Measurements from ENCODE around the gene TCF12.
"Not testable (repeated sequence)": the region's sequence is repeated elsewhere in the genome, so short reads cannot be mapped to it uniquely, and the experiment has no call there.

The TCF12 gene

GRCh38 chr15:56916825-56917477 is 1.5 kb upstream of the TCF12 start:
- no peak for DNase-seq (ENCODE audit: low read depth)

- DNase-seq (ENCODE audit: low read depth): no peak
Measured at GRCh38 chr15:56917652-56918045, 795 bp upstream of the TCF12 start.

- no peak for DNase-seq (ENCODE audit: low read depth)
Measured at GRCh38 chr15:56919031-56919608, 676 bp downstream of the TCF12 start.

- no peak for DNase-seq (ENCODE audit: low read depth)
Measured at GRCh38 chr15:56919609-56920366, 1.3 kb downstream of the TCF12 start.

- no peak for DNase-seq (ENCODE audit: low read depth)
Measured at GRCh38 chr15:56920367-56920627, 1.9 kb downstream of the TCF12 start.

GRCh38 chr15:56923174-56923591 is 4.7 kb downstream of the TCF12 start:
- DNase-seq (ENCODE audit: low read depth): no peak

GRCh38 chr15:56927816-56928215 is 9.4 kb downstream of the TCF12 start:
- DNase-seq (ENCODE audit: low read depth): no peak

- DNase-seq (ENCODE audit: low read depth): no peak
Measured at GRCh38 chr15:56929399-56929798, 11.0 kb downstream of the TCF12 start.

GRCh38 chr15:56929933-56930332 is 11.5 kb downstream of the TCF12 start:
- DNase-seq (ENCODE audit: low read depth): no peak

- DNase-seq (ENCODE audit: low read depth): no peak
Measured at GRCh38 chr15:56930669-56931313, 12.3 kb downstream of the TCF12 start.

GRCh38 chr15:56931639-56932508 is 13.4 kb downstream of the TCF12 start:
- DNase-seq (ENCODE audit: low read depth): no peak

- DNase-seq (ENCODE audit: low read depth): not testable (repeated sequence)
Measured at GRCh38 chr15:56932509-56932868, 14.0 kb downstream of the TCF12 start.

GRCh38 chr15:56933410-56933809 is 15.0 kb downstream of the TCF12 start:
- DNase-seq (ENCODE audit: low read depth): no peak

GRCh38 chr15:56933811-56934210 is 15.4 kb downstream of the TCF12 start:
- no peak for DNase-seq (ENCODE audit: low read depth)

- no peak for DNase-seq (ENCODE audit: low read depth)
Measured at GRCh38 chr15:56934269-56934668, 15.8 kb downstream of the TCF12 start.

- DNase-seq (ENCODE audit: low read depth): no peak
Measured at GRCh38 chr15:56936929-56937328, 18.5 kb downstream of the TCF12 start.

- no peak for DNase-seq (ENCODE audit: low read depth)
Measured at GRCh38 chr15:56939257-56939656, 20.8 kb downstream of the TCF12 start.

- DNase-seq (ENCODE audit: low read depth): no peak
Measured at GRCh38 chr15:56940388-56940787, 21.9 kb downstream of the TCF12 start.

GRCh38 chr15:56942118-56942517 is 23.7 kb downstream of the TCF12 start:
- DNase-seq (ENCODE audit: low read depth): no peak

GRCh38 chr15:56943403-56943802 is 25.0 kb downstream of the TCF12 start:
- no peak for DNase-seq (ENCODE audit: low read depth)

GRCh38 chr15:56944485-56944884 is 26.0 kb downstream of the TCF12 start:
- no peak for DNase-seq (ENCODE audit: low read depth)

- no peak for DNase-seq (ENCODE audit: low read depth)
Measured at GRCh38 chr15:56946150-56946549, 27.7 kb downstream of the TCF12 start.
